ENCODE measurements around the gene ZNF778. TPM values are rescaled to one million over a fixed set of nuclear protein-coding genes. Genes with fewer than 3 reads are reported as not detected.
A peak's percentile ranks its signal among the peaks of the same experiment; 100 is the strongest.

The ZNF778 gene
- total and polyA plus RNA-seq, 10 of the 15 experiments (the other 5 are each of a cell fraction or from before 2014, with no cell fraction given): 0.20 to 9.7 (median 4.1) TPM

DNA sequence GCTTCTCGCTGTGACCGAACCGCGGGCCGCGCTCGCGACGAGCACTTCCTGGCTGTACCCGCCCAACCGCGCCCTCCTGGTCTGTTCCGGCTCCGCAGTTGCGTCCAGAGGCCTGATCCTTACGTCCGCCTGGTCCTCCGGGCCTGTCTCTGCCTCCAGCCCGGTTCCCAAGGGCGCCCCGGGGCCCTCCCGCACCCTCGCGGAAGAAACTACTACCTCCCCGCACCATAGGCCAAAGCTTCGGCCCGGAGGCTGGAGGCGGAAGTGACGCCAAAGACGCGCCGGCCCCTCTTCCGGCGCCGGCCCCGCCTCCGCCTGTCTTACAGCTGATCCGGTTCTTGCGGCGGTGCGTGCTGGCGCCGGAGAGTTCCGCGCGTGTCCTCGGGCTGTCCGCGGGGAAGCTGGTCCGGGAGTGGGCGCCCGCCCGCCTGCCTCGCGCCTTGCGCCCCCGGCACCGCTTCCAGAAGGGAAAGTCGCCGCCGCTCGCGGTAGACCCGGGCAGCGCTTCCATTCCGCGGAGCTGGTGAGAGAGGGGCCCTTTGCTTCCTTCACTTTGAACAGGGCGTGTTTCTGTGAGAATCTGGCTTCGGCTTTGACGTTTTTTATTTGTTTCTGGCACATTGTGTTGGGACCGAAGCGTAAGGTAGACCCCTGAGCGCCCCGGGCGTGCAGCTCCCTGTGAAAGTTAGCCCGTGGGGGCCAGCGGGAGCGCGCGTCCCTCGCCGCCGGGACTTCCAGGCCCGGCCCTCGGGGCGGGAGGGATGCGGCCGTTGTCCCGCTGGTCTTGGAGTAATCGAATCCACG, at the start of gene ZNF778 (continued):
- TF ChIP-seq, protein P1, sequence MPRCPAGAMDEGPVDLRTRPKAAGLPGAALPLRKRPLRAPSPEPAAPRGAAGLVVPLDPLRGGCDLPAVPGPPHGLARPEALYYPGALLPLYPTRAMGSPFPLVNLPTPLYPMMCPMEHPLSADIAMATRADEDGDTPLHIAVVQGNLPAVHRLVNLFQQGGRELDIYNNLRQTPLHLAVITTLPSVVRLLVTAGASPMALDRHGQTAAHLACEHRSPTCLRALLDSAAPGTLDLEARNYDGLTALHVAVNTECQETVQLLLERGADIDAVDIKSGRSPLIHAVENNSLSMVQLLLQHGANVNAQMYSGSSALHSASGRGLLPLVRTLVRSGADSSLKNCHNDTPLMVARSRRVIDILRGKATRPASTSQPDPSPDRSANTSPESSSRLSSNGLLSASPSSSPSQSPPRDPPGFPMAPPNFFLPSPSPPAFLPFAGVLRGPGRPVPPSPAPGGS (IDR thresholded peaks at IDR 0.05; ENCODE audit: borderline replicate concordance, insufficient read depth, low read depth, low read length, poor library complexity, severe bottlenecking): no peak
- no peak for TF ChIP-seq JUNB (IDR thresholded peaks at IDR 0.05)
- no peak for TF ChIP-seq CBFB (IDR thresholded peaks at IDR 0.05; ENCODE audit: low read depth)
- no peak for TF ChIP-seq STAT3 (IDR thresholded peaks at IDR 0.05; ENCODE audit: low read depth, low read length)
- no peak for TF ChIP-seq MYC (IDR thresholded peaks at IDR 0.05; ENCODE audit: insufficient read depth, insufficient read length, insufficient replicate concordance, low read length, severe bottlenecking)
- TF ChIP-seq CREB1 (IDR thresholded peaks at IDR 0.05; ENCODE audit: low read depth): peak; percentile 96
- TF ChIP-seq, protein P2, sequence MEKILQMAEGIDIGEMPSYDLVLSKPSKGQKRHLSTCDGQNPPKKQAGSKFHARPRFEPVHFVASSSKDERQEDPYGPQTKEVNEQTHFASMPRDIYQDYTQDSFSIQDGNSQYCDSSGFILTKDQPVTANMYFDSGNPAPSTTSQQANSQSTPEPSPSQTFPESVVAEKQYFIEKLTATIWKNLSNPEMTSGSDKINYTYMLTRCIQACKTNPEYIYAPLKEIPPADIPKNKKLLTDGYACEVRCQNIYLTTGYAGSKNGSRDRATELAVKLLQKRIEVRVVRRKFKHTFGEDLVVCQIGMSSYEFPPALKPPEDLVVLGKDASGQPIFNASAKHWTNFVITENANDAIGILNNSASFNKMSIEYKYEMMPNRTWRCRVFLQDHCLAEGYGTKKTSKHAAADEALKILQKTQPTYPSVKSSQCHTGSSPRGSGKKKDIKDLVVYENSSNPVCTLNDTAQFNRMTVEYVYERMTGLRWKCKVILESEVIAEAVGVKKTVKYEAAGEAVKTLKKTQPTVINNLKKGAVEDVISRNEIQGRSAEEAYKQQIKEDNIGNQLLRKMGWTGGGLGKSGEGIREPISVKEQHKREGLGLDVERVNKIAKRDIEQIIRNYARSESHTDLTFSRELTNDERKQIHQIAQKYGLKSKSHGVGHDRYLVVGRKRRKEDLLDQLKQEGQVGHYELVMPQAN (conservative IDR thresholded peaks at IDR 0.05): peak; percentile 99
- no peak for TF ChIP-seq ZNF384 (IDR thresholded peaks at IDR 0.05; ENCODE audit: borderline replicate concordance, low read depth, low read length)
- no peak for TF ChIP-seq NFIC (IDR thresholded peaks at IDR 0.05; ENCODE audit: low read depth, low read length)
- no peak for TF ChIP-seq BCL11A (IDR thresholded peaks at IDR 0.05; ENCODE audit: low read depth, low read length)
- no peak for TF ChIP-seq MEF2B (IDR thresholded peaks at IDR 0.05; ENCODE audit: partially characterized antibody, poor library complexity, severe bottlenecking)
- TF ChIP-seq SPI1 (IDR thresholded peaks at IDR 0.05; ENCODE audit: borderline replicate concordance, insufficient read depth, low read depth, low read length): 0 out of 2 replicates have a peak, but pooled peaks have one; percentile 5
- TF ChIP-seq RCOR1 (conservative IDR thresholded peaks at IDR 0.05; ENCODE audit: low read depth, low read length): no peak
- no peak for TF ChIP-seq EZH2 (IDR thresholded peaks at IDR 0.05; ENCODE audit: borderline replicate concordance, control insufficient read depth, low read depth, low read length)
- no peak for TF ChIP-seq ZBED1 (IDR thresholded peaks at IDR 0.05; ENCODE audit: borderline replicate concordance)
- TF ChIP-seq HCFC1 (IDR thresholded peaks at IDR 0.05; ENCODE audit: low read length): peak; percentile 57
- peak; percentile 47 for TF ChIP-seq SIX5 (IDR thresholded peaks at IDR 0.05; ENCODE audit: low read depth, low read length, severe bottlenecking)
- peak; percentile 62; the same call in 1 of the 2 replicates for TF ChIP-seq DPF2 (IDR thresholded peaks at IDR 0.05)
- TF ChIP-seq RUNX3 (IDR thresholded peaks at IDR 0.05; ENCODE audit: low read length): no peak; the same call in 1 of the 2 replicates
- 0 out of 2 replicates have a peak, but pooled peaks have one; percentile 24 for TF ChIP-seq CHD2 (IDR thresholded peaks at IDR 0.05; ENCODE audit: borderline replicate concordance, low read depth, low read length)

All from GM12878 (cell line).